ENCODE measurements around the gene FGD5.

Gene FGD5

GRCh38 chr3:14949126-14949525, 130.4 kb downstream of the FGD5 start:
- no peak for DNase-seq (ENCODE audit: low spot score)
- in situ Hi-C loops (cut with MboI; ENCODE audit: low pct_unique_long_range_greater_than_20kb, low sequenced_read_pairs, unreplicated experiment) = no loop called here
- no peak for TF ChIP-seq CTCF (IDR thresholded peaks at IDR 0.05; ENCODE audit: extremely low read depth, insufficient read depth, missing control alignments)

- in situ Hi-C loops (cut with MboI; ENCODE audit: low pct_unique_long_range_greater_than_20kb, low sequenced_read_pairs, unreplicated experiment) = no loop called here
- DNase-seq (ENCODE audit: low spot score) = no peak
- no peak for TF ChIP-seq CTCF (IDR thresholded peaks at IDR 0.05; ENCODE audit: extremely low read depth, insufficient read depth, missing control alignments)
Measured at GRCh38 chr3:14950274-14950673, 131.5 kb downstream of the FGD5 start.

- no peak for TF ChIP-seq CTCF (IDR thresholded peaks at IDR 0.05; ENCODE audit: extremely low read depth, insufficient read depth, missing control alignments)
- in situ Hi-C loops (cut with MboI; ENCODE audit: low pct_unique_long_range_greater_than_20kb, low sequenced_read_pairs, unreplicated experiment) = no loop called here
- DNase-seq (ENCODE audit: low spot score) = no peak
Measured at GRCh38 chr3:14957153-14957552, 138.4 kb downstream of the FGD5 start.

GRCh38 chr3:14957925-14958324, 139.2 kb downstream of the FGD5 start:
- in situ Hi-C loops (cut with MboI; ENCODE audit: low pct_unique_long_range_greater_than_20kb, low sequenced_read_pairs, unreplicated experiment) = no loop called here
- no peak for DNase-seq (ENCODE audit: low spot score)
- TF ChIP-seq CTCF (IDR thresholded peaks at IDR 0.05; ENCODE audit: extremely low read depth, insufficient read depth, missing control alignments) = no peak

GRCh38 chr3:14959359-14959943, 140.7 kb downstream of the FGD5 start:
- TF ChIP-seq CTCF (IDR thresholded peaks at IDR 0.05; ENCODE audit: extremely low read depth, insufficient read depth, missing control alignments) = no peak
- peak; percentile 37 for DNase-seq (ENCODE audit: low spot score)
- in situ Hi-C loops (cut with MboI; ENCODE audit: low pct_unique_long_range_greater_than_20kb, low sequenced_read_pairs, unreplicated experiment) = no loop called here

- TF ChIP-seq CTCF (IDR thresholded peaks at IDR 0.05; ENCODE audit: extremely low read depth, insufficient read depth, missing control alignments) = no peak
- DNase-seq (ENCODE audit: low spot score) = no peak
- in situ Hi-C loops (cut with MboI; ENCODE audit: low pct_unique_long_range_greater_than_20kb, low sequenced_read_pairs, unreplicated experiment) = no loop called here
Measured at GRCh38 chr3:14962762-14963161, 144.0 kb downstream of the FGD5 start.

- in situ Hi-C loops (cut with MboI; ENCODE audit: low pct_unique_long_range_greater_than_20kb, low sequenced_read_pairs, unreplicated experiment) = no loop called here
- DNase-seq (ENCODE audit: low spot score) = no peak
- TF ChIP-seq CTCF (IDR thresholded peaks at IDR 0.05; ENCODE audit: extremely low read depth, insufficient read depth, missing control alignments) = no peak
Measured at GRCh38 chr3:14967285-14967684, 148.5 kb downstream of the FGD5 start.

Measured in GM13977 (cell line).